HEK293 (cell line): ENCODE results near the gene ASCC3.

Source experiments
- KLF16 ChIP-seq: fragments of 450-650 bp; formaldehyde crosslinking; IDR thresholded peaks from 2 replicates; pipeline ENCODE4 v1.5.1; 2017; ENCODE audit warnings: missing biosample characterization, missing genetic modification characterization
- MZF1 ChIP-seq: fragments of 450-650 bp; formaldehyde crosslinking; IDR thresholded peaks from 2 replicates; pipeline ENCODE4 v1.5.1; 2017; ENCODE audit warnings: missing biosample characterization, missing genetic modification characterization, borderline replicate concordance
- SP7 ChIP-seq: fragments of 450-650 bp; formaldehyde crosslinking; IDR thresholded peaks from 2 replicates; pipeline ENCODE4 v1.5.1; 2016; ENCODE audit warnings: missing biosample characterization, missing genetic modification characterization
- ZBTB48 ChIP-seq: fragments of 450-650 bp; formaldehyde crosslinking; IDR thresholded peaks from 2 replicates; pipeline ENCODE4 v1.5.1; 2016; ENCODE audit warnings: missing biosample characterization, missing genetic modification characterization
- ZBTB7A ChIP-seq: fragments of 450-650 bp; formaldehyde crosslinking; IDR thresholded peaks from 2 replicates; pipeline ENCODE4 v1.5.1; 2016; ENCODE audit warnings: low read depth, missing biosample characterization, missing genetic modification characterization
- ZEB2 ChIP-seq: fragments of 450-650 bp; formaldehyde crosslinking; IDR thresholded peaks from 2 replicates; pipeline ENCODE4 v1.5.1; 2016; ENCODE audit warnings: missing biosample characterization, missing genetic modification characterization
- ZFP3 ChIP-seq: fragments of 450-650 bp; formaldehyde crosslinking; IDR thresholded peaks from 2 replicates; pipeline ENCODE4 v1.5.1; 2016; ENCODE audit warnings: low read depth, missing biosample characterization, missing genetic modification characterization
- ZFP41 ChIP-seq: fragments of 450-650 bp; formaldehyde crosslinking; IDR thresholded peaks from 2 replicates; pipeline ENCODE4 v1.5.1; 2016; ENCODE audit warnings: missing biosample characterization, missing genetic modification characterization, borderline replicate concordance
- ZFP69B ChIP-seq: fragments of 450-650 bp; formaldehyde crosslinking; IDR thresholded peaks from 2 replicates; pipeline ENCODE4 v1.5.1; 2016; ENCODE audit warnings: missing biosample characterization, missing genetic modification characterization
- ZNF155 ChIP-seq: fragments of 450-650 bp; formaldehyde crosslinking; IDR thresholded peaks from 2 replicates; pipeline ENCODE4 v1.5.1; 2016; ENCODE audit warnings: missing biosample characterization, missing genetic modification characterization
- ZNF266 ChIP-seq: fragments of 450-650 bp; formaldehyde crosslinking; IDR thresholded peaks from 2 replicates; pipeline ENCODE4 v1.5.1; 2016; ENCODE audit warnings: missing biosample characterization, missing genetic modification characterization, low read depth
- ZNF335 ChIP-seq: fragments of 450-650 bp; formaldehyde crosslinking; conservative IDR thresholded peaks from 2 replicates; pipeline ENCODE4 v1.5.1; 2016; ENCODE audit warnings: missing biosample characterization, missing genetic modification characterization
- ZNF341 ChIP-seq: fragments of 450-650 bp; formaldehyde crosslinking; IDR thresholded peaks from 2 replicates; pipeline ENCODE4; 2016; ENCODE audit warnings: low read depth, missing biosample characterization, missing genetic modification characterization
- ZNF350 ChIP-seq: fragments of 450-650 bp; formaldehyde crosslinking; IDR thresholded peaks from 2 replicates; pipeline ENCODE4 v1.5.0; 2017; ENCODE audit warnings: missing biosample characterization, mild to moderate bottlenecking, missing genetic modification characterization
- ZNF529 ChIP-seq: fragments of 450-650 bp; formaldehyde crosslinking; IDR thresholded peaks from 2 replicates; pipeline ENCODE4 v1.5.1; 2017; ENCODE audit warnings: missing genetic modification characterization, missing biosample characterization; ENCODE audit not compliant: insufficient replicate concordance
- ZNF548 ChIP-seq: fragments of 450-650 bp; formaldehyde crosslinking; IDR thresholded peaks from 2 replicates; pipeline ENCODE4 v1.5.1; 2016; ENCODE audit warnings: missing biosample characterization, missing genetic modification characterization
- ZNF555 ChIP-seq: fragments of 450-650 bp; formaldehyde crosslinking; conservative IDR thresholded peaks from 2 replicates; pipeline ENCODE4 v1.5.1; 2017; ENCODE audit warnings: missing biosample characterization, mild to moderate bottlenecking, missing genetic modification characterization, inconsistent platforms
- ZNF560 ChIP-seq: fragments of 450-650 bp; formaldehyde crosslinking; IDR thresholded peaks from 2 replicates; pipeline ENCODE4 v1.5.1; 2017; ENCODE audit warnings: missing biosample characterization, missing genetic modification characterization, borderline replicate concordance
- ZNF664 ChIP-seq: fragments of 450-650 bp; formaldehyde crosslinking; IDR thresholded peaks from 2 replicates; pipeline ENCODE4 v1.5.1; 2016; ENCODE audit warnings: missing biosample characterization, missing genetic modification characterization
- ZNF76 ChIP-seq: fragments of 450-650 bp; formaldehyde crosslinking; IDR thresholded peaks from 2 replicates; pipeline ENCODE4; 2016; ENCODE audit warnings: low read depth, missing biosample characterization, missing genetic modification characterization, borderline replicate concordance
- ZNF768 ChIP-seq: fragments of 450-650 bp; formaldehyde crosslinking; IDR thresholded peaks from 2 replicates; pipeline ENCODE4 v1.5.1; 2018; ENCODE audit warnings: missing biosample characterization, mild to moderate bottlenecking, missing genetic modification characterization
- ZNF837 ChIP-seq: fragments of 450-650 bp; formaldehyde crosslinking; IDR thresholded peaks from 2 replicates; pipeline ENCODE4 v1.5.1; 2016; ENCODE audit warnings: missing biosample characterization, missing genetic modification characterization
- ZXDB ChIP-seq: fragments of 450-650 bp; formaldehyde crosslinking; IDR thresholded peaks from 2 replicates; pipeline ENCODE4 v1.5.1; 2016; ENCODE audit warnings: missing biosample characterization, missing genetic modification characterization
- TF ChIP-seq, protein P1 (sequence below): sonication (generic); formaldehyde crosslinking; IDR thresholded peaks from 2 replicates; pipeline ENCODE4 v1.8.1; 2022; ENCODE audit warnings: mild to moderate bottlenecking, moderate library complexity, missing genetic modification reagents
- TF ChIP-seq, protein P2 (sequence below): fragments of 450-650 bp; formaldehyde crosslinking; IDR thresholded peaks from 2 replicates; pipeline ENCODE4 v1.5.1; 2016; ENCODE audit warnings: missing biosample characterization, missing genetic modification characterization
- TF ChIP-seq, protein P3 (sequence below): fragments of 450-650 bp; formaldehyde crosslinking; IDR thresholded peaks from 2 replicates; pipeline ENCODE4 v1.5.1; 2016; ENCODE audit warnings: missing biosample characterization, missing genetic modification characterization
- TF ChIP-seq, protein P4 (sequence below): fragments of 450-650 bp; IDR thresholded peaks from 2 replicates; pipeline ENCODE4 v1.5.1; 2018; ENCODE audit warnings: missing biosample characterization, mild to moderate bottlenecking, missing genetic modification characterization
- TF ChIP-seq, protein P5 (sequence below): fragments of 450-650 bp; formaldehyde crosslinking; optimal IDR thresholded peaks from 2 replicates; pipeline ENCODE3; 2016; ENCODE audit warnings: missing biosample characterization, mild to moderate bottlenecking, missing genetic modification characterization
- TF ChIP-seq, protein P6 (sequence below): fragments of 450-650 bp; formaldehyde crosslinking; IDR thresholded peaks from 2 replicates; pipeline ENCODE4 v1.5.1; 2016; ENCODE audit warnings: missing biosample characterization, missing genetic modification characterization

The ASCC3 gene

DNA sequence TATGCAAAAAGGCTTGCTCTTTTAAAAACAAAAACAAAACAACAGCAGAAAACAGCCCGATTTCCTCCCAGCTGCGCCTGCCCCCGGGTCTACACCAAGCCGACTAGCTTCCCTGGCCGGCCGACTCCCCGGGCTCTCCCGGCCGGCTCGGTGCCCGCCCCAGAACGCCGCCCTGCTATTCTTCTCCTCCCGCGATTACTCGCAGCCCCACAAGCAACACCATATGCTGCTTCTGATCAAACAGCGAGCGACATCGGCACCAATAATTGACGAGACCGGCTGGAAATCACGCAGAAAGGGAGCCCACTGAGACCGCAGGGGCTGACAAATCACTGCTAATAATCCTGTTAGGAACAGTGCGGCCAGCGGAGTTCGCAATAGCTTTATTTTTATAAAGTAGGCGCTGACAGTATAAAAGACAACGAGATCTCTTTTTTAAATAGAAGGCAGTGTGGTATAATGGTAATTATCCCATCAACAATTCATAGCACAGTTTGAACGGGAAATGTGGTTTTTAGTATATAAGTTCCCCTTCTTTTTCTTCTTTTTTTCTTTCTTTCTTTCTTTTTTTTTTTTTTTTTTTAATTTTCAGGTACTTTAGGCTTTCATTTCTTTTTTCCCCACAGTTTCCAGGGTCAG, 419.7 kb downstream of the ASCC3 start (continued):
- TF ChIP-seq ZNF266 (tag by site-specific recombination) (no peak), KLF16 (tag by site-specific recombination) (no peak), ZNF768 (tag by site-specific recombination) (no peak), ZBTB7A (tag by site-specific recombination) (no peak), MZF1 (tag by site-specific recombination) (0 out of 2 replicates have a peak, but pooled peaks have one; percentile 35), SP7 (tag by site-specific recombination) (peak; percentile 27; the same call in 1 of the 2 replicates), ZNF335 (tag by site-specific recombination) (peak; percentile 36), ZFP69B (tag by site-specific recombination) (no peak), ZNF155 (tag by site-specific recombination) (no peak), ZNF837 (tag by site-specific recombination) (no peak), ZBTB48 (tag by site-specific recombination) (no peak), ZNF529 (tag by site-specific recombination) (no peak), ZEB2 (tag by site-specific recombination) (no peak), ZNF76 (tag by site-specific recombination) (no peak), ZNF555 (tag by site-specific recombination) (no peak), ZXDB (peak; percentile 61), ZNF341 (tag by site-specific recombination) (peak; percentile 94), ZNF664 (tag by site-specific recombination) (no peak), ZFP41 (no peak), ZNF350 (tag by site-specific recombination) (no peak), ZNF548 (tag by site-specific recombination) (no peak), ZFP3 (tag by site-specific recombination) (no peak), ZNF560 (no peak)
- TF ChIP-seq, protein P1, sequence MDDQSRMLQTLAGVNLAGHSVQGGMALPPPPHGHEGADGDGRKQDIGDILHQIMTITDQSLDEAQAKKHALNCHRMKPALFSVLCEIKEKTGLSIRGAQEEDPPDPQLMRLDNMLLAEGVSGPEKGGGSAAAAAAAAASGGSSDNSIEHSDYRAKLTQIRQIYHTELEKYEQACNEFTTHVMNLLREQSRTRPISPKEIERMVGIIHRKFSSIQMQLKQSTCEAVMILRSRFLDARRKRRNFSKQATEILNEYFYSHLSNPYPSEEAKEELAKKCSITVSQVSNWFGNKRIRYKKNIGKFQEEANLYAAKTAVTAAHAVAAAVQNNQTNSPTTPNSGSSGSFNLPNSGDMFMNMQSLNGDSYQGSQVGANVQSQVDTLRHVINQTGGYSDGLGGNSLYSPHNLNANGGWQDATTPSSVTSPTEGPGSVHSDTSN (CRISPR knock-in tag) = no peak
- TF ChIP-seq, protein P2, sequence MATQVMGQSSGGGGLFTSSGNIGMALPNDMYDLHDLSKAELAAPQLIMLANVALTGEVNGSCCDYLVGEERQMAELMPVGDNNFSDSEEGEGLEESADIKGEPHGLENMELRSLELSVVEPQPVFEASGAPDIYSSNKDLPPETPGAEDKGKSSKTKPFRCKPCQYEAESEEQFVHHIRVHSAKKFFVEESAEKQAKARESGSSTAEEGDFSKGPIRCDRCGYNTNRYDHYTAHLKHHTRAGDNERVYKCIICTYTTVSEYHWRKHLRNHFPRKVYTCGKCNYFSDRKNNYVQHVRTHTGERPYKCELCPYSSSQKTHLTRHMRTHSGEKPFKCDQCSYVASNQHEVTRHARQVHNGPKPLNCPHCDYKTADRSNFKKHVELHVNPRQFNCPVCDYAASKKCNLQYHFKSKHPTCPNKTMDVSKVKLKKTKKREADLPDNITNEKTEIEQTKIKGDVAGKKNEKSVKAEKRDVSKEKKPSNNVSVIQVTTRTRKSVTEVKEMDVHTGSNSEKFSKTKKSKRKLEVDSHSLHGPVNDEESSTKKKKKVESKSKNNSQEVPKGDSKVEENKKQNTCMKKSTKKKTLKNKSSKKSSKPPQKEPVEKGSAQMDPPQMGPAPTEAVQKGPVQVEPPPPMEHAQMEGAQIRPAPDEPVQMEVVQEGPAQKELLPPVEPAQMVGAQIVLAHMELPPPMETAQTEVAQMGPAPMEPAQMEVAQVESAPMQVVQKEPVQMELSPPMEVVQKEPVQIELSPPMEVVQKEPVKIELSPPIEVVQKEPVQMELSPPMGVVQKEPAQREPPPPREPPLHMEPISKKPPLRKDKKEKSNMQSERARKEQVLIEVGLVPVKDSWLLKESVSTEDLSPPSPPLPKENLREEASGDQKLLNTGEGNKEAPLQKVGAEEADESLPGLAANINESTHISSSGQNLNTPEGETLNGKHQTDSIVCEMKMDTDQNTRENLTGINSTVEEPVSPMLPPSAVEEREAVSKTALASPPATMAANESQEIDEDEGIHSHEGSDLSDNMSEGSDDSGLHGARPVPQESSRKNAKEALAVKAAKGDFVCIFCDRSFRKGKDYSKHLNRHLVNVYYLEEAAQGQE = peak; percentile 23; the same call in 1 of the 2 replicates
- TF ChIP-seq, protein P3, sequence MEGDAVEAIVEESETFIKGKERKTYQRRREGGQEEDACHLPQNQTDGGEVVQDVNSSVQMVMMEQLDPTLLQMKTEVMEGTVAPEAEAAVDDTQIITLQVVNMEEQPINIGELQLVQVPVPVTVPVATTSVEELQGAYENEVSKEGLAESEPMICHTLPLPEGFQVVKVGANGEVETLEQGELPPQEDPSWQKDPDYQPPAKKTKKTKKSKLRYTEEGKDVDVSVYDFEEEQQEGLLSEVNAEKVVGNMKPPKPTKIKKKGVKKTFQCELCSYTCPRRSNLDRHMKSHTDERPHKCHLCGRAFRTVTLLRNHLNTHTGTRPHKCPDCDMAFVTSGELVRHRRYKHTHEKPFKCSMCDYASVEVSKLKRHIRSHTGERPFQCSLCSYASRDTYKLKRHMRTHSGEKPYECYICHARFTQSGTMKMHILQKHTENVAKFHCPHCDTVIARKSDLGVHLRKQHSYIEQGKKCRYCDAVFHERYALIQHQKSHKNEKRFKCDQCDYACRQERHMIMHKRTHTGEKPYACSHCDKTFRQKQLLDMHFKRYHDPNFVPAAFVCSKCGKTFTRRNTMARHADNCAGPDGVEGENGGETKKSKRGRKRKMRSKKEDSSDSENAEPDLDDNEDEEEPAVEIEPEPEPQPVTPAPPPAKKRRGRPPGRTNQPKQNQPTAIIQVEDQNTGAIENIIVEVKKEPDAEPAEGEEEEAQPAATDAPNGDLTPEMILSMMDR (tag by site-specific recombination) = 0 out of 2 replicates have a peak, but pooled peaks have one; percentile 15
- TF ChIP-seq, protein P4, sequence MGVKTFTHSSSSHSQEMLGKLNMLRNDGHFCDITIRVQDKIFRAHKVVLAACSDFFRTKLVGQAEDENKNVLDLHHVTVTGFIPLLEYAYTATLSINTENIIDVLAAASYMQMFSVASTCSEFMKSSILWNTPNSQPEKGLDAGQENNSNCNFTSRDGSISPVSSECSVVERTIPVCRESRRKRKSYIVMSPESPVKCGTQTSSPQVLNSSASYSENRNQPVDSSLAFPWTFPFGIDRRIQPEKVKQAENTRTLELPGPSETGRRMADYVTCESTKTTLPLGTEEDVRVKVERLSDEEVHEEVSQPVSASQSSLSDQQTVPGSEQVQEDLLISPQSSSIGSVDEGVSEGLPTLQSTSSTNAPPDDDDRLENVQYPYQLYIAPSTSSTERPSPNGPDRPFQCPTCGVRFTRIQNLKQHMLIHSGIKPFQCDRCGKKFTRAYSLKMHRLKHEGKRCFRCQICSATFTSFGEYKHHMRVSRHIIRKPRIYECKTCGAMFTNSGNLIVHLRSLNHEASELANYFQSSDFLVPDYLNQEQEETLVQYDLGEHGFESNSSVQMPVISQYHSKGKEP = no peak
- TF ChIP-seq, protein P5, sequence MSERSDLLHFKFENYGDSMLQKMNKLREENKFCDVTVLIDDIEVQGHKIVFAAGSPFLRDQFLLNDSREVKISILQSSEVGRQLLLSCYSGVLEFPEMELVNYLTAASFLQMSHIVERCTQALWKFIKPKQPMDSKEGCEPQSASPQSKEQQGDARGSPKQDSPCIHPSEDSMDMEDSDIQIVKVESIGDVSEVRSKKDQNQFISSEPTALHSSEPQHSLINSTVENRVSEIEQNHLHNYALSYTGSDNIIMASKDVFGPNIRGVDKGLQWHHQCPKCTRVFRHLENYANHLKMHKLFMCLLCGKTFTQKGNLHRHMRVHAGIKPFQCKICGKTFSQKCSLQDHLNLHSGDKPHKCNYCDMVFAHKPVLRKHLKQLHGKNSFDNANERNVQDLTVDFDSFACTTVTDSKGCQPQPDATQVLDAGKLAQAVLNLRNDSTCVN (tag by site-specific recombination) = peak; percentile 14
- TF ChIP-seq, protein P6, sequence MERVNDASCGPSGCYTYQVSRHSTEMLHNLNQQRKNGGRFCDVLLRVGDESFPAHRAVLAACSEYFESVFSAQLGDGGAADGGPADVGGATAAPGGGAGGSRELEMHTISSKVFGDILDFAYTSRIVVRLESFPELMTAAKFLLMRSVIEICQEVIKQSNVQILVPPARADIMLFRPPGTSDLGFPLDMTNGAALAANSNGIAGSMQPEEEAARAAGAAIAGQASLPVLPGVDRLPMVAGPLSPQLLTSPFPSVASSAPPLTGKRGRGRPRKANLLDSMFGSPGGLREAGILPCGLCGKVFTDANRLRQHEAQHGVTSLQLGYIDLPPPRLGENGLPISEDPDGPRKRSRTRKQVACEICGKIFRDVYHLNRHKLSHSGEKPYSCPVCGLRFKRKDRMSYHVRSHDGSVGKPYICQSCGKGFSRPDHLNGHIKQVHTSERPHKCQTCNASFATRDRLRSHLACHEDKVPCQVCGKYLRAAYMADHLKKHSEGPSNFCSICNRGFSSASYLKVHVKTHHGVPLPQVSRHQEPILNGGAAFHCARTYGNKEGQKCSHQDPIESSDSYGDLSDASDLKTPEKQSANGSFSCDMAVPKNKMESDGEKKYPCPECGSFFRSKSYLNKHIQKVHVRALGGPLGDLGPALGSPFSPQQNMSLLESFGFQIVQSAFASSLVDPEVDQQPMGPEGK = peak; percentile 56; the same call in 1 of the 2 replicates
